Trophoblast cell (in vitro differentiated cells and primary cell): ENCODE measurements around the gene GRK1.
"Not testable (repeated sequence)": the region's sequence is repeated elsewhere in the genome, so short reads cannot be mapped to it uniquely, and the experiment has no call there.

Experiments
- DNase-seq, 2 donors: peaks; one replicate each; pipeline ENCODE4 v3.0.0-alpha.2; 2016
- H2AFZ ChIP-seq: 2 replicates; pipeline ENCODE4 v1.6.1; 2013; ENCODE audit warnings: low read length, moderate library complexity, mild to moderate bottlenecking; ENCODE audit not compliant: insufficient read depth, poor library complexity
- H2AK5ac ChIP-seq: 2 replicates; pipeline ENCODE4 v1.6.1; 2013; ENCODE audit warnings: mild to moderate bottlenecking, low read length
- H2BK120ac ChIP-seq: 2 replicates; pipeline ENCODE4 v1.6.1; 2013; ENCODE audit warnings: low read length, mild to moderate bottlenecking, moderate library complexity; ENCODE audit not compliant: insufficient read depth, poor library complexity
- H2BK12ac ChIP-seq: 2 replicates; pipeline ENCODE4 v1.6.1; 2013; ENCODE audit warnings: mild to moderate bottlenecking, low read length, moderate library complexity
- H2BK5ac ChIP-seq: 2 replicates; pipeline ENCODE4 v1.6.1; 2013; ENCODE audit warnings: low read length, low read depth, moderate library complexity, mild to moderate bottlenecking; ENCODE audit not compliant: poor library complexity
- H3K14ac ChIP-seq: 2 replicates; pipeline ENCODE4 v1.6.1; 2013; ENCODE audit warnings: mild to moderate bottlenecking, low read length
- H3K18ac ChIP-seq: 2 replicates; pipeline ENCODE4 v1.6.1; 2013; ENCODE audit warnings: mild to moderate bottlenecking, low read length
- H3K23ac ChIP-seq: 2 replicates; pipeline ENCODE4 v1.6.1; 2013; ENCODE audit warnings: low read length
- H3K27ac ChIP-seq: 2 replicates; pipeline ENCODE4 v1.5.1; 2013; ENCODE audit warnings: low read depth, mild to moderate bottlenecking, inconsistent platforms, low read length, moderate library complexity
- H3K27me3 ChIP-seq: 2 replicates; pipeline ENCODE4 v1.6.1; 2013; ENCODE audit warnings: inconsistent platforms, mild to moderate bottlenecking, low read length, moderate library complexity; ENCODE audit not compliant: insufficient read depth
- H3K36me3 ChIP-seq, 2 experiments: 1 replicate in 1 of 2; 2 replicates in 1 of 2; pipeline ENCODE4 v1.6.1; 2013; ENCODE audit warnings: low read length in 2 of 2, mild to moderate bottlenecking in 2 of 2, moderate library complexity in 1 of 2; ENCODE audit not compliant: insufficient read depth in 2 of 2, control insufficient read depth in 1 of 2
- H3K4ac ChIP-seq: 2 replicates; pipeline ENCODE4 v1.6.1; 2013; ENCODE audit warnings: low read depth, mild to moderate bottlenecking, low read length, moderate library complexity
- H3K4me1 ChIP-seq, 2 experiments: 1 replicate in 1 of 2; 2 replicates in 1 of 2; pipeline ENCODE4 v1.6.1; 2013; ENCODE audit warnings: low read length in 2 of 2, mild to moderate bottlenecking in 2 of 2, moderate library complexity in 1 of 2; ENCODE audit not compliant: insufficient read depth in 2 of 2, control insufficient read depth in 1 of 2
- H3K4me2 ChIP-seq: 2 replicates; pipeline ENCODE4 v1.6.1; 2013; ENCODE audit warnings: inconsistent platforms, mild to moderate bottlenecking, low read length, moderate library complexity
- H3K4me3 ChIP-seq: 2 replicates; pipeline ENCODE4 v1.5.1; 2013; ENCODE audit warnings: mild to moderate bottlenecking, low read depth, low read length, inconsistent platforms
- H3K79me1 ChIP-seq: one replicate; pipeline ENCODE4 v1.6.1; 2013; ENCODE audit warnings: low read length
- H3K79me2 ChIP-seq: 2 replicates; pipeline ENCODE4 v1.6.1; 2013; ENCODE audit warnings: low read length, mild to moderate bottlenecking; ENCODE audit not compliant: control insufficient read depth, insufficient read depth, poor library complexity
- H3K9ac ChIP-seq: 2 replicates; pipeline ENCODE4 v1.6.1; 2013; ENCODE audit warnings: mild to moderate bottlenecking, low read length
- H3K9me3 ChIP-seq: 2 replicates; pipeline ENCODE4 v1.6.1; 2013; ENCODE audit warnings: low read depth, mild to moderate bottlenecking, control low read depth, inconsistent platforms, low read length; ENCODE audit not compliant: insufficient read depth
- H4K12ac ChIP-seq: 2 replicates; pipeline ENCODE4 v1.6.1; 2013; ENCODE audit warnings: low read depth, mild to moderate bottlenecking, low read length, moderate library complexity
- H4K8ac ChIP-seq: 2 replicates; pipeline ENCODE4 v1.6.1; 2013; ENCODE audit warnings: low read depth, mild to moderate bottlenecking, low read length, moderate library complexity
- H4K91ac ChIP-seq: one replicate; pipeline ENCODE4 v1.6.1; 2013; ENCODE audit warnings: low read depth, mild to moderate bottlenecking, low read length, moderate library complexity
- WGBS: extraction: QIAGEN DNeasy Blood & Tissue Kit; methylation state at CpG from one replicate; pipeline ENCODE4 v1.1.7; 2013; ENCODE audit warnings: missing lambda C conversion rate; ENCODE audit not compliant: insufficient read length, insufficient coverage; ENCODE audit errors: extremely low coverage; 5-methylcytosine and 5-hydroxymethylcytosine counted together

The GRK1 gene

DNA sequence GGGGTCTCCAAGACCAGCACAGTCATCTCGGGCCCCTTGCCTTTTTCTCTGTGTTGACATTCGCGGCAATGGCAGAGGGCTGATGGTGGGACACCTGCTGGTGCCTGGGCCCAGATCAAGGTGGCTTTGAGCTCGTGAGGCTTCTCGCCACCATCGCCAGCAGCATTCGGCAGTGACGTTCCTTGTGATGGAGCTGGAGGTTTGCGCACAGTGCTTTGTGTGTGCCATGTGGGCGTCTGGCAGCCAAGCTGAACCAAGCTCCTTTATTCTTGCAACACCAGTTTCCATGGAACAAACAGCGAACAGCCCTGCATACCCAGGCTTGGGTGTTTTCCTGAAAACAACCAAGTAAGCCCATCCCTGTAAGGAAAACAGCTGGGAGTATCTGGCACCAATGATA, 82.9 kb downstream of the GRK1 start:
- no peak overlapping the region for H4K91ac ChIP-seq
- H3K79me1 ChIP-seq, result no peaks in the 10 kb centered on the region
- H3K9ac ChIP-seq, result no peak overlapping the region
- no peak overlapping the region for H2BK5ac ChIP-seq
- peaks cover 15% of the 10 kb centered on the region for H3K9me3 ChIP-seq
- H3K27ac ChIP-seq, result no peak overlapping the region
- no peaks in the 10 kb centered on the region for H3K79me2 ChIP-seq
- no peak overlapping the region for H3K23ac ChIP-seq
- H2AFZ ChIP-seq, result no peak overlapping the region
- H4K12ac ChIP-seq, result no peak overlapping the region
- no peak overlapping the region for H3K4ac ChIP-seq
- no peak for DNase-seq
- WGBS, result no CpG with 5 or more reads among the region's 11 CpGs
- no peak overlapping the region for H2BK120ac ChIP-seq
- H3K18ac ChIP-seq, result no peak overlapping the region
- H3K4me3 ChIP-seq, result no peak overlapping the region
- no peak overlapping the region for H2AK5ac ChIP-seq
- no peak overlapping the region for H2BK12ac ChIP-seq
- H3K36me3 ChIP-seq, result no peaks in the 10 kb centered on the region
- no peaks in the 10 kb centered on the region for H3K27me3 ChIP-seq
- H3K4me1 ChIP-seq, result no peaks in the 10 kb centered on the region
- no peak overlapping the region for H3K4me2 ChIP-seq
- H3K14ac ChIP-seq, result no peak overlapping the region
- no peak overlapping the region for H4K8ac ChIP-seq

- H3K79me2 ChIP-seq, result no peaks in the 10 kb centered on the region
- H3K18ac ChIP-seq, result no peak overlapping the region
- H2BK12ac ChIP-seq, result no peak overlapping the region
- peak overlapping the region; percentile 55 for H3K4me3 ChIP-seq
- no peak overlapping the region for H4K91ac ChIP-seq
- H3K9me3 ChIP-seq, result peaks cover 15% of the 10 kb centered on the region
- no peaks in the 10 kb centered on the region for H3K79me1 ChIP-seq
- no peak overlapping the region for H3K14ac ChIP-seq
- H2BK120ac ChIP-seq, result no peak overlapping the region
- H2BK5ac ChIP-seq, result no peak overlapping the region
- H3K9ac ChIP-seq, result no peak overlapping the region
- no peak overlapping the region for H3K4ac ChIP-seq
- no peak for DNase-seq
- no peak overlapping the region for H3K4me2 ChIP-seq
- H2AFZ ChIP-seq, result no peak overlapping the region
- no peaks in the 10 kb centered on the region for H3K27me3 ChIP-seq
- no CpG with 5 or more reads among the region's 23 CpGs for WGBS
- no peak overlapping the region for H3K27ac ChIP-seq
- no peaks in the 10 kb centered on the region for H3K4me1 ChIP-seq
- H4K12ac ChIP-seq, result no peak overlapping the region
- H3K23ac ChIP-seq, result peak overlapping the region; percentile 0
- H2AK5ac ChIP-seq, result no peak overlapping the region
- no peaks in the 10 kb centered on the region for H3K36me3 ChIP-seq
- no peak overlapping the region for H4K8ac ChIP-seq
Measured at GRCh38 chr13:113750554-113751399, 83.8 kb downstream of the GRK1 start.

DNA sequence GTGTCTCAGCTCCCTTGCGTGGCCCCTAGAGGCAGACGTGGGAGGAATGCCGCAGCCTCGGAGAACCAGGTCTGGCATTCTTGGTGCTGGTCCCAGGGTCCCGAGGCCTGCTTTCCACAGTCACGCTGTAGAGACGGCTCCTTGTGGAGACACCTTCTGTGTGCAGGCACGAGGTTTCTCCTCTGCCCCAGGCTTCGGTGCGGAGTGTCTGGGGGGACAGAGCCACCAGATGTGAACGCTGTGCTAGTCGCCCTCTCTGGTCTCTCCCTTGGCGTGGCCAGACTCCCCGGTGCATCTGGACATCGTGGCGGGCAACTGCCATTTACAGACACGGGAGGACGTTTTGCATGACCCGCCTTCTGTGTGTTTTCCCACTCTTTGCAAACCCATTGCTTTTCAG, 84.5 kb downstream of the GRK1 start:
- Histone ChIP-seq H3K27ac (no peak overlapping the region), H2BK12ac (no peak overlapping the region), H3K4ac (no peak overlapping the region), H4K8ac (no peak overlapping the region), H3K14ac (no peak overlapping the region), H3K79me1 (no peaks in the 10 kb centered on the region), H4K91ac (no peak overlapping the region), H4K12ac (no peak overlapping the region), H3K27me3 (no peaks in the 10 kb centered on the region), H2BK5ac (no peak overlapping the region), H3K4me3 (no peak overlapping the region), H2AFZ (no peak overlapping the region), H2BK120ac (no peak overlapping the region), H3K4me1 (no peaks in the 10 kb centered on the region), H3K9ac (no peak overlapping the region), H3K79me2 (no peaks in the 10 kb centered on the region), H3K4me2 (no peak overlapping the region), H2AK5ac (no peak overlapping the region), H3K9me3 (peaks cover 15% of the 10 kb centered on the region), H3K36me3 (no peaks in the 10 kb centered on the region), H3K18ac (no peak overlapping the region), H3K23ac (no peak overlapping the region)
- WGBS, result no CpG with 5 or more reads among the region's 19 CpGs
- DNase-seq, result no peak

DNA sequence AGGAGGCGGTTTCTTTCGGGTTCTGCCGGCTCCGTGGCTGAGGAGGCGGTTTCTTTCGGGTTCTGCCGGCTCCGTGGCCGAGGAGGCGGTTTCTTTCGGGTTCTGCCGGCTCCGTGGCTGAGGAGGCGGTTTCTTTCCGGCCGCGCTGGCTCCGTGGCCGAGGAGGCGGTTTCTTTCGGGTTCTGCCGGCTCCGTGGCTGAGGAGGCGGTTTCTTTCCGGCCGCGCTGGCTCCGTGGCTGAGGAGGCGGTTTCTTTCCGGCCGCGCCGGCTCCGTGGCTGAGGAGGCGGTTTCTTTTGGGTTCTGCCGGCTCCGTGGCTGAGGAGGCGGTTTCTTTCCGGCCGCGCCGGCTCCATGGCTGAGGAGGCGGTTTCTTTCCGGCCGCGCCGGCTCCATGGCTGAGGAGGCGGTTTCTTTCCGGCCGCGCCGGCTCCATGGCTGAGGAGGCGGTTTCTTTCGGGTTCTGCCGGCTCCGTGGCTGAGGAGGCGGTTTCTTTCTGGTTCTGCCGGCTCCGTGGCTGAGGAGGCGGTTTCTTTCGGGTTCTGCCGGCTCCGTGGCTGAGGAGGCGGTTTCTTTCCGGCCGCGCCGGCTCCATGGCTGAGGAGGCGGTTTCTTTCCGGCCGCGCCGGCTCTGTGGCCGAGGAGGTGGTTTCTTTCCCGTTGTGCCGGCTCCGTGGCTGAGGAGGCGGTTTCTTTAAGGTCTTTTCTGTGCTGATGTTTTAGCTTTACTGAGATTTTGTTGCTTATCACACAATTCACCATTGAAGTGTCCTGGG, 85.4 kb downstream of the GRK1 start:
- H2BK5ac ChIP-seq, H4K8ac ChIP-seq, H3K4ac ChIP-seq, H3K27me3 ChIP-seq, H3K27ac ChIP-seq, H4K12ac ChIP-seq, H3K9ac ChIP-seq, H2BK12ac ChIP-seq, H3K14ac ChIP-seq, H2AFZ ChIP-seq, H3K18ac ChIP-seq, H3K4me2 ChIP-seq, H3K23ac ChIP-seq, H2BK120ac ChIP-seq, H2AK5ac ChIP-seq, H3K79me1 ChIP-seq, H3K79me2 ChIP-seq, H4K91ac ChIP-seq, H3K36me3 ChIP-seq, H3K4me3 ChIP-seq, H3K4me1 ChIP-seq: not testable (repeated sequence)
- peak in 1 of 2 donors; percentile 30 for DNase-seq
- WGBS, result no CpG with 5 or more reads among the region's 78 CpGs
- peaks cover 15% of the 10 kb centered on the region for H3K9me3 ChIP-seq
